HL-60/S4 treated with phorbol 12-myristate 13-acetate at 8.2 ng/mL for 4 days and 3 days (cell line): ENCODE data around the gene RNF115.
"Not testable (repeated sequence)": the region's sequence is repeated elsewhere in the genome, so short reads cannot be mapped to it uniquely, and the experiment has no call there.

Experiments
- in situ Hi-C: fragments of 300-500 bp; cut with MboI; formaldehyde crosslinking; loops from 2 replicates; pipeline ENCODE4 v1.15.0; 2022; ENCODE audit warnings: low sequenced_read_pairs

Gene RNF115

DNA sequence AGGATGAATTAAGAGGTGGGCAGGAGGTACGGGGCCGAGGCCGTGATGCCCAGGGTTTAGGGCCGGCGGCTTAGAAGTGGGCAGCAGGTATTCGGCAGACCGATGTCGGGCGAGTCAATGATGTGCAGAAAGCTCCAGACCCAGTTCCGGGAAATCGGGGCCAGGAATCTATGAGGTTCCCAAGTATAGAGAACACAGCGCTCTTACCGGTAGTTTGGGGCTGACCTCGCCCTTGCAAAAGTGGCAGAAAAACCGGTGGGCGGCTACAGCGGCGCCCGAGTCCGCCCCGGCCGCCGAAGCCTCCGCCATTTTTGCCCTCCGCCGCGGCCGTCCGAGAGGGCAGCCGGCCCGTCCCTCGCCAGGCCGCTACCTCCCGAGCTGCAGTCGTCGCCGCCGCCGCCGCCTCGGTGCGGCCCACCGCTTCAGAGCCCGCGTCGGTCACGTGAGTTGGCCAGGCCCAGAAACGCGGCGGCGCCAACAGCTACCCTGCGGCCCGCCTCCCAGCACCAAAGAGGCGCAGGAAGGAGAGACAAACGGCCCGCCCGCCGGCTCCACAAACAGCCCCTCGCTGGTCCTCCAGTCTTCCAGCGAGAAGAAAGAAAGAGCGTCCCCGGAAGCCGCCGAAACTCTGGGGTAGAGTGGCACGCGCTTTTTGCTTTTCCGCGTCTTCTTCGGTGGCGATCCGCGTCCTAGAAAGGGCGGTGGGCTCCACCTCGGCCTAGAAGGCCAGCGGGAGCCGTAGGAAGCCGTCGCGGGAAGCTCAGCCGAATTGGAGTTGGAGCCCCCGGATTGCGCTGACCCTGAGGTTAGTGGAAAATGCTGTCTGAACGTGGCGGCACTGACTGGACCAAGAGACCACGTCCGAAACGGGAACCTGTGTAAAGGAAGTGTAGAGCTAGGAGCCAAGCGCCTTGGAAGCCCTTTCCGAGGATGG, at the start of gene RNF115, which contains the start of gene POLR3C:
Gene RNF115 (minus strand): TSS at position 531 of the 934 bp plus-strand sequence. CDS start 222 bp downstream, at position 309.
Gene POLR3C (plus strand): TSS at position 636 of the 934 bp plus-strand sequence. CDS start 1,577 bp downstream, outside the sequence.
- in situ Hi-C loops, result no loop called here

DNA sequence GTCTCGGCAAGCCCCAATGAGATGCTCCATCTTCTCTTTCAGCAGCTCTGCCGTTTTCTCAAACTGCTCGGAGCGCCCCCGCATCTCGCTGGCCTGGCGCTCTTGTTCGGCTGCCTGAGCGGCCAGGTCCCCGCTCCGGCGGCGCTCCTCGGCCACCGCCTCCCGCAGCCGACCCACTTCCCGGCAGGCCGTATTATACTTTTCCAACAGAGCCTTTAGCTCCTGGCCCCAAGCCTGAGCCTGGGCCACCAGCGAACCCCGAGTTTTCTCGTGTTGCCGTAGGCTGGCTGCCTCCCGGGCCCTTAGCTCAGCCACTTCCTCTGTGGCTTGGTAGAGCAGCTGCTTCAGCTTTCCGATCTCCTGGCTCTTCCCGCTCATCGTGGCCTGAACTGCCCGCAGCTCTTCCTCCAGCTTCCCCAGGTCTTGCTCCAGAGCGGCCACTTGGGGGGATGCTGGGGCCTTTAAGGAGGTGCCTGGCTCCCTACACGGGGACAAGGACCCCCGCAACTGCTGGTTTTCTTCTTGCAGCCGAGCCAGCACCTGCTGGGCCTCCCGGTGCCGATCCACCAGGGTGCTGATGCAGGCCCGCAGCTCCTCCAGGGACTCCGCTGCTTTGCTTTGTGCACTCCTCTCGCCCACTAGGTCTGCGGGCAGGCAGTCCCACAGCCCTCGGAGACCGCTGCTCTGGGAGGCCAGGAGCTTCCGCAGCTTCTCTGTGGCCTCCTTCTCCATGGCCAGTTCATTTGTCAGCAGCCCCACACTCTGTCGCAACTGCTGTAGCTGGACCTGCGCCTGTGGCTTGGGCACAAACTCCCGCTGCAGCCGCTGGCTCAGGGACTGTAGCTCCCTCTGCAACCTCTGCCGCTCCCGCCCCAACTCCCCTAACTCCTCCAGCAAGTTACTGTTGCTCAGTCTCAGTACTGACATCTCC, 48.4 kb upstream of the RNF115 start:
- in situ Hi-C loops, result no loop called here

DNA sequence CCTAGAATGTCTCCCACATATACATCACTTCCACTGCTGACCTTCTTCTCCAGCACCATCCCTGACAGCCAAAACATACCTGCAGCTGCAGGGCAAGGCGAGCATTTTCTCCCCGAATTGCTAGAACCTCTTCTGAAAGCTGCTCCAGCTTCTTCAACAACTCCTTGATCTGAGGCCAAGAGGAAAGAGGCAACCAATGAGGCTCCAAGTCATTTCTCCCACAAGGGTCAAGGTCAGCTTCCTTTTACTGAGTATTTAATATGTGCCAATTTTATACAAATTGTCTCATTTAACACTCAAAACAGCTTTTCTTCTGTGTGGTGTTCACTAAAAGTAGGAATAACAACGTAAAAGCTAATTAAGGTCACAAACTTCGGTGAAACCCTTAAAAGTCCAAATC, 44.3 kb upstream of the RNF115 start:
- in situ Hi-C loops, result no loop called here

DNA sequence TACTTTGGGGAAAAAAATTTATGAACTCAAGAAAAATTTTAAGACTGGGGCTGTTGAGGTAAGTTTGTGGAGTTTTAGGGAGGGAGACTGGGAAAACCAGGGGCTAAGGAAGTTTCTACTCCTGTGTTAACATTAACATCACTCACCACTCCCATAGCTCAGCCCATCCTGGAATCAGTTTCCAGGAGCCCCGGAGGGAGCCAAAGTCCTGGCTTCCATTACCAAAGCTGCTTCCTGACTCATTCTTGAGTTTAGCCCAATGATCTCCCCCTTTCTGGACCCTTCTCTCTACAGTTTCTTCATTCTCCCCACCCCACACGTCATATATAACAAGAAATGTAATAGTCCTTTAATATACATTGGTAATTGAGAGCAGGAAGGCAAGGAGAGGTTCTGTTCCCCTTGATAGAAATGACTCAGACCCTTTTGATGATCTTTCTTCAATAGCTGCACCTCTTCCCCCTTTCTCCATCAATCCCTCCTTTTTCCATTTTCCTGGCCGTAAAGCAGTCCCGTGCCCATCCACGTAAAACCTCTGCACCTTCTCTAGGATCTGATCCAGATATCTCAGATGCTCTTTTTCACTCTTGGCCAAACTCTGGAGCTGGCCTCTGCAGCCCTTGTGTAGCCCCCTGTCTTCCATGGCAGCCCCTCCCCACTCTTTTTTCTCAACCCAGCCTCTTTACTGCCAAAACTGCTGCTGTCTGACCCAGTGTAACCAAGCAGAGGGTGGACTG, 39.6 kb upstream of the RNF115 start:
- in situ Hi-C loops, result no loop called here

DNA sequence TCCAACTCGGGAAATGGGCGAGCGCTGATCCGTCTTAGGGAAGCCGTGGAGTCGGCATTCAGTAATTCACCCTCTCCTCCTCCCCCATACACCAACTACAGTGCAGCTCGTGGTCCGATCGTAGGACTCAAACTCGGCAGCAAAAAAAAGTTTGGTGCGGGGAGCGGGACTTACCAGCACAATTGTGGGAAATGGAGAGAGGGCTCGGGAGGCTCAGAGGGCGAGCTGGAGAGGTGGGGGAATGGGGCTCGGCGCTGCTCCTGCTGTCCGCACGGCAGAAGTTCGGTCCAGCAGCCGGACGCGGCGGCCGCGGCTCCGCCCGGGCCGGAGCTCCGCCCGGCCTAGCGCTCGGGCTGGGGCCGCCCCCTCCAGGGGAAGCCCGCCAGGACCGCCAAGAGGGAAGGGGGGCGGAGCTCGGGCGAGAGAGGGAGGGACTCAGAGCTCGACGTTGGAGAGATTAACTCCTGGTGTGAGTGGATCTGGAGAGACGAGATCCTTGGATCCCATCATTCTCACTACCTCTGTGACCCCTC, 35.7 kb upstream of the RNF115 start:
- in situ Hi-C loops, result no loop called here

DNA sequence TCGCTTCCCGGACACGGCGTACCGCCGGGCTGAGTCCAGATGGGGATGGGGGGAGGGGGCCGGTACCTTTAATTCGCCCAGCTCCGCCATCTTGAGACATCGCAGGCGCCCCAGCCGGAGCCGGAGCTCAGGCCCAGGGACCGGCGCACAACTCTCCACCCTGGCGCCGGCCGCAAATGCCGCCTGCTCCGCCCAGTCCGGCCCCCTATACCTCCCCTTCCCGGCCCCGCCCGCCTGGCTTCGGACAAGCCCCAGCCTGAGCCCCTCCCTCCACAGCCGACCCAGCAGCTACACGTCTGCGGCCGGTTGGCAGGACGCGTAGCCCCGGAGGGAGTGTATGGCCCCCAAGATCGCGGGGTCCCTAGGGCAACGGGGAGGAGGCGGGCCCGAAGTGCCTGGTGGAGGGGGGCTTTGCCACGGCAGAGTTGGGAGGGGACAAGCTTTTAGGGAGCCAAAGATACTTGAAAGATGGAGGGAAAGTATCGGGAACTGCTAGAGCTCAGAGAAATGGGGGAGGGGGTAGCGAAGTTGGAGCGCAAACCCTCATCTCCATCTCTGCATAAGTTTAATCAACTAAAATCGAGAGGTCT, 35.1 kb upstream of the RNF115 start, which contains the start of gene PIAS3:
Gene PIAS3 (minus strand): TSS at position 181 of the 590 bp plus-strand sequence. CDS start 91 bp downstream, at position 90.
- in situ Hi-C loops, result no loop called here

DNA sequence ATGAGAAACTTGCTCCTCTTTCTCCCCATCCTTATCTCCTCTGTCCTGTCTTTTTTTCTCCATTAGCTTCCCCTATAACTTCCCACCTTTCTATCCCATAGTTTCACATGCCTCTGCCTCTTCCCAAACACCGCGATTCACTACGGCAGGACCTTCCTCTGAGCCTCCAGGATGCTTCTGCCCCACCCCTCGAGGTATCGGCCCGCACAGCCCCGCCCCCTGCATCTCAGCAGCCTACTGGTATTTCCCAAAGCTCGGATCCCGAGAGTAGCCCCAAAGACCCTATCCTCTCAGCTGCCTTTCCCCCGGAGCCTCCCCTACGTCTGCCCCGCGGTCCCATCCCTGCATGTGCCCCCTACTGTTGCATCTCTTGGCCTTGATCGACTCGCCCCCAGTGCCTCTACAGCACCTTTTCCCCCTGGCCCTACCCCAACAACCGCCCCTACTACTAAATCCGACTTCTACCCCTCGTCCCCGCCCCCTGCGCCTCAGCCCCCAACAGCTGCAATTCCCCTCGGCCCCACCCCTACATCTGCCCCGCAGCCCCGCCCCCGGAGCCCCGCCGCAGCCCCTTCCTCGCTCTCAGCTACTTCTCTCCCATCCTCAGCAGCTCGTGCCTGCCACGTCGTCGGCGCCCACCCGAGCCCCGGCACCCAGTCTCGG, 34.5 kb upstream of the RNF115 start:
- in situ Hi-C loops, result no loop called here

DNA sequence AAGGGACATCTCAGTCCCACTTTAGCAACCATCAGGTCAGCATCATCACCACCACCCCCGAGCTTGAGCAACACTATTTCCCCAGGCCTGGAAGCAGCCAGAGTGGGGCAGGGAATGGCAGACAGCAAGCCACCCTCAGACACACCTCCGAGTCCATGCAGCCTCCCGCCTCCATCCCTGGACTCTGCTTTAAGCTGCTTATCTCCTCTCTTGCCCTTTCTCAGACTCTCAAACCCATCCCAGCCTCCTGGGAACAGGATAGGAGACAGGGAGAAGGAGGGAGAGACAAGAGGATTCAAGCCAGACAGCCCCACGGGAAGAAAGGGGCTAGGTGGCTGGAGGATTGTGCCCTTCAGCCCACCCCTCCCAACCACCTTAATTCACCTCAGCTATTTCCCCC, 33.3 kb upstream of the RNF115 start:
- in situ Hi-C loops, result no loop called here

DNA sequence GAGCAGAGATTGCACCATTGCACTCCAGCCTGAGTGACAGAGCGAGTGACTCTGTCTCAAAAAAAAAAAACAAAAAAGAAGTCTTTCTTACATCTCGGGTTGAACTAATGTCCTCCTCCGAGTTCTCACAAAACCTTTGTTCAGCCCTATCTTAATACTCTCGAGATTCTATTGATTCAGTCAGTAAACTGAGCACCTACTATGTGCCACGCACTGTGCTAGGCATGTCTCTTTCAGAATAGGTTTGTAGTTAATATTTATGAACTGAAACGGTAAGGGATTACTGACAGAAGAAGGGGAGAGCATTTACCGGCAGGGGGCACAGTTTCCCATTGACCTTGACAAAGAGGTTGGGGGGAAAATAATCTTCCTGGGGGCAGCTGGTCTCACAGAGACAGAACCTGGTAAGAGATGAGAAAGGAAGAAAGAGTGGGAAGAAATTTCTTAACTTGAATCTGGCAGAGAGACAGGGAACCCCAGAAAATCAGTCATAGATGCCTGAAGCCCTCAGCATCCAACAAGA, 31.6 kb upstream of the RNF115 start:
- in situ Hi-C loops, result no loop called here

DNA sequence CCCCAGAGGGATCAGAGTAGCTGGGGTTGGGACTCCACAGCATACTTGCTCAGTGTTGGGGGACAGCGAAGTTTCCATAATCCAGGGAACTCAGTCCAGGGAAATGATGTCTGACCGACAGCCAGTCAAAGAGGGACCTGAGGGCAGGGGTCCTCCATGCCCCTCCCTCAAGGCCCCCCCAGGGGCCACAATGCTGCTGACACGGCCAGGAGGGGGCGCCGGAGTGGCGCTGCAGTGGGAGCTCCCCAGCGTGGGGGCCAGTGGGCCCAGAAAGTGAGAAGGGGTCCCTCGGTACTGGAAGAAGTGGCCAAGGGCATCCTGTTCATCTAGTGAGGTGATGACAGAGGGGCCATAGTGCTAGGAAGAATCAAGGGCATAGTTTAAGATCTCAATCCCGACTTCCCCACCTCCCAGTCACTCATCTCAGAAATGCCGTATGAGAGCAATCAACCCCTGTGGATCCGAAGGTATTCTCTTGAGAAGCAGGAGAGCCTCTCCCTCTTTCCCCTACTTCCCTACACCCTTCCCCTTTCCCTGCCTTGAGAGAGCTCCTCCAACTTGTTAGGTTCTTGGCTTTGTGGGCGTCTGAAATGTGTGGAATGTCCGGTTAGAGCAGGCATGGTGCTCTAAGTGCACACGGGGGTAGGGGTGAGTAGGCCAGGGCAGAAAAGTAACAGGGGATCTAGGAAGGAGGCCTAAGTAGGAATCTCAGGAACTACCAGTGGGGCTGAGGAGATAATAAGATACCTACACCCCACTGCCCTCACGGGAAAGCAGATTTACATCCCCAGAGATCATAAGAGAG, 25.7 kb upstream of the RNF115 start:
- in situ Hi-C loops, result no loop called here

DNA sequence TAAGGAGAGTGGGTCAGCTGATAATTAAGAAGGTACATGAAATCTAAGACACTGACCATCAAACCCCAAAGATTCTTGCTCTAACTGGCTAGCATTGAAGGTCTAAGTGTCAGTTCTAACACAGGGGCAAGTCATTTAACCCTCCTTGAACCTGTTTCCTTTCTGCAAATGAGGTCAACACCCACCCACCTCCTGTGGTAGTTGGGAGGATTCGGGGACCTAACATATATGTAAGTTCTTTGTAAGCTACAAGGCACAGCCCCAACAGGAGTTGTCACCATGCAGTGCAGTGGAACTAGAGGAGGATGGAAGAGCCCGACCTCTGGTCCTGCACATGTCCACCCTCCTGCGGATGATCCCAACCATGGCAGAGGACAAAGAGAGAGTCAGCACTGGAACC, 23.9 kb upstream of the RNF115 start:
- in situ Hi-C loops, result no loop called here

DNA sequence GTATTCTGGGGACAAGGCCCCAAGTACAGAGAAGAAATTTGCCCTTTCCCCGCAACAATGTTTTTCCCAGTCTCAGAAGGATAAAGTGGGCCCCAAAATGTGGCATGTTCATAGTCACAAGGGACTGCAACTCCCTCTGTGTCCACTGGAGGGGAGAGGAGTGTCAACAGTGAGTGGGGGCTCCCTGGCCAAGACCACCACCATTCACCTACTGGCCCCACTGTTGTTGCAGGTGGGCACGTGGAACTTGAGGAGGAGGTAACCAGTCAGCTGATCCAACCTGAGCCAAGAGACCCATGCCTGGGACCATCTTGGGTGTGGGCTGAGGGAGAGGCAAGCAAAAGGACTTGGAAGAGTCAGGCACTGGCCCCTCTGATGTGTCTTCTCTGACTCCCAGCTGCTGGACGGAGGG, 22.3 kb upstream of the RNF115 start:
- in situ Hi-C loops, result no loop called here

DNA sequence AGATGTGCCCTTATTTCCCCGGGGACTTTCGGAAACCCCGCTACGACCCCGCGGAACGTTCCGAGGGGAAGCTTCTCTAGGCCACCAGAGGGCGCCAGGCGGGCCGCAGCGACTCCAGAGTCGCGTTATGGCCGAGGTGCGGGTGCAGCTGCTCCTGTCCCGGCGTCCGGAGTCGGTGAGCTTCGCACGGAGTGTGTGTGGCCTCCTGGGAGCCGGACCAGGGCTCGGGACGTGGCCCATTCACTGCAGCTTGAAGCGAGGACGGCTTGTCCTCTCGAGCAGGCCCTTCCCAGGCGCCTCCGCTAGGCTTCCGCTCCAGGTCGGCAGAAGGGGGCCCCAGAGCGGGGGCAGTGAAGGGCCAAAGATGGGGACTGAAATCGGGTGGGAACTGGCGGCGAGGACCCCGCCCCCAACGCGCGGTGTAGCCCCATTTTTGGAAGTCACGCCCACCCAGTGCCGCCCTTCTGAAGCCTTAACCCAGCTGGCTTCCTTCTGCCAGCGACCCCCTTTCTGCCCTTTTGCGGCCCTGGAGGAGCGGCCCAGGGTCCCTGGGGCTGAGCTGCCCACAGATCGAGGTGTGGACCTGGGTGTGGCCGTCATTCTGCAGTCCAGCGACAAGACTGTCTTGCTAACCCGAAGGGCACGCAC, 21.7 kb upstream of the RNF115 start, which contains the start of gene NUDT17:
Gene NUDT17 (plus strand): TSS at position 117 of the 648 bp plus-strand sequence. CDS start 11 bp downstream, at position 128.
- in situ Hi-C loops, result no loop called here

DNA sequence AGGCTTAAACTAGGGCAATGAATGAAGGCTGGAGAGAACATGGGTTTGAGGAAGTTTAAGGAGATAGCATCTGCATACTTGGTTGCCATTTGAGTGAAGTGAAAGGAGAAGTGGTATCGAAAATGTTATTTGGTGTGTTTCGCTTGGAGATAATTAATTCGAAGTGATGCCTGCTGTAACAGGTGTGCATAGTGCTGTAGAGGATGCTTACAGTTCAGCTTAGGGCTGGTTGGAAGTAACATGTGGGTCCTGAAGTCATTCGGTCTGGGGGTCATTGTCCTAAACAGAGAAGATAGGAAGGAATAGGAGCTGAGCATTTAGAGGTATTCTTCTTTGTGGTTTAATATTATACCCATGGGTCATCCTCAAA, 21.2 kb upstream of the RNF115 start:
- in situ Hi-C loops, result no loop called here

DNA sequence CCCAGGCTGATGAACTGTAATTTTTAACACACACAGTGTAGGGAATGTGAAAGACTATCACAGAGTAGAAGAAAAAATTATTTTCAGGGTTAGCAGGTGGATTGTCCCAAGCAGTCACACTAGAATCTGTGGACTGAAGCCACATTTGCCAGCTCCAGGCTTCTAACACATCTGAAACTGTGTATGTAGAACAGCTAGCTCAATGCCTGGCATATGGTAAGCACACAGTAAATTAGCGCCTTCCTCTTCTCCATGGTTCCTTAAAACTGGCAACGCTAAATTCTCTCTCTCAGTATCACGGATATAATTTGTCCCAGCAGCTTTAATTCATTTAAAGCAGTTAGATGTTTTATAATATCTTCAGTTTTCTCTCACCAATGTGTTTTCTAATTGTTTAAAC, 19.1 kb upstream of the RNF115 start:
- in situ Hi-C loops, result no loop called here

DNA sequence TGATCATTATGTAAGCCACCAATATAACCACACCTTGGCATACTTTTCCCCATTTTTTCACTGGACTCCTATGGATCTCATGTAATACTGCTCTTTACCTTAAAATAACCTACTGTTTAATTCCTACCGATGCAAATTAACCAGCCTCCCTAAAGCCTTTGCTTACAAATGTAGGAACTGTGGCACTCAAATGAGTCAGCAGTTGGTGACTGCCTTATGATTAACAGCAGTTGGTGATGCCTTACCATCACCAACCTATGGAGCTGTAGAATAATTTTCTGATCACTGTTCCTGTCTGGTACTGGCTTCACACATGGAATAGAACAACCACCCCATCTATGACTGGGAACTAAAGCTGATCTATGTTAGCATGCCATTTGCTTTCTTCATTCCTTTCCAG, 13.8 kb upstream of the RNF115 start:
- in situ Hi-C loops, result no loop called here

DNA sequence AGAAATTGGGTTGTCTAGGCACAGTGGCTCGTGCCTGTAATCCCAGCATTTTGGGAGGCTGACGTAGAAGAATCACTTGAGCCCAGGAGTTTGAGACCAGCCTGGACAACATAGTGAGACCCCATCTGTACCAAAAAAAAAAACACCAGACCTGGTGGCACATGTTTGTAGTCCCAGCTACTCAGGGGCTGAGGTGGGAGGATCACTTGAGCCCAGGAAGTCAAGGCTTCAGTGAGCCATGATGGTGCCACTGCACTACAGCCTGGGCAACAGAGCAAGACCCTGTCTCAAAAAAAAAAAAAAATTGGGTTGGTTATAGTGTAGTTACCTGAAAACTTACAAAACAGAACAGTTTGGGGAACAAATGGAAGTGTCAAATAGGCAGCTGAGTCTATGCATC, 6.9 kb upstream of the RNF115 start:
- in situ Hi-C loops, result not testable (repeated sequence)
